Stimulated activated CD4-positive, alpha-beta T cell treated with anti-CD3 and anti-CD28 coated beads, Interleukin-1b, Interleukin-23, amount 100 ng/mL, for 4 hours (primary cell): Measurements from ENCODE around the gene NYNRIN.
"Not testable (repeated sequence)": the region's sequence is repeated elsewhere in the genome, so short reads cannot be mapped to it uniquely, and the experiment has no call there.

Source experiments
- DNase-seq, 2 donors: peaks; one replicate each; pipeline ENCODE4 v3.0.0-alpha.2; 2020; ENCODE audit warnings: low read depth in 2 of 2

Gene NYNRIN

DNA sequence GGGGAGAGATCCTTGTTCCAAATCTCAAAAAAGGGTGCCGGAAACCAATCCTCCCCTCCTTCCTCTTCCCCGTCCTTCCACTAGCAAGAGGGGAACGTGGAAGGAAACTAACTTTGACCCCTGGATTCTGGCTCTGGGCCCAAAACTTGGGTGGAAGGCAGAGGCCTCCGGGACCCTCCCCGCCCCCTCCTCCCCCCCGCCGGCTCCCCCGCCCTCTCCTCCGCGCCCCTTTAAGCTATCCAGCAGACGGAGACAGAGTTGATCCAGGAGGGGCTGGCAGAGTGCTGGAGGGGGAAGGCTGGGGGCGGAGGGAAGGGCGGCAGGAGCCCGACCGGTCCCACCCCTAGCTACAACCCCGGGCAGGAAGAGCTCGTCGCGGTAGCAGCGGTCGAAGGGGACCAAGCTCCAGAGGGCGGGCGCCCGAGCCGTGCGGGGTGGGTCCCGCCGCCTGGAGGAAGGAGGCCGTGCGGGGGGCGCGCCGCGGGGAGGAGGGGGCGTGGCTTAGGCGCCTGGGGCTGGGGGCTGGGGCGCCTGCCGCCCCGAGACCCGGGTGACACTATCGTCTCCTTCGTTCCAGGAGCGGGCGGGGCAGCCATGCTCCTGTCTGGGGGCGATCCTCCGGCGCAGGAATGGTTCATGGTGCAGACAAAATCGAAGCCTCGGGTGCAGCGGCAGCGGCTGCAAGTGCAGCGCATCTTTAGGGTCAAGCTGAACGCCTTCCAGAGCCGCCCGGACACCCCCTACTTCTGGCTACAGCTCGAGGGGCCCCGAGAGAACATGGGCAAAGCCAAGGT is at the start of gene NYNRIN:
Gene NYNRIN, plus strand, starts transcription at position 351 of the 794 bp plus-strand sequence. Its CDS starts 244 bp downstream, at position 595.
- peak in 1 of 2 donors; percentile 14 for DNase-seq

DNA sequence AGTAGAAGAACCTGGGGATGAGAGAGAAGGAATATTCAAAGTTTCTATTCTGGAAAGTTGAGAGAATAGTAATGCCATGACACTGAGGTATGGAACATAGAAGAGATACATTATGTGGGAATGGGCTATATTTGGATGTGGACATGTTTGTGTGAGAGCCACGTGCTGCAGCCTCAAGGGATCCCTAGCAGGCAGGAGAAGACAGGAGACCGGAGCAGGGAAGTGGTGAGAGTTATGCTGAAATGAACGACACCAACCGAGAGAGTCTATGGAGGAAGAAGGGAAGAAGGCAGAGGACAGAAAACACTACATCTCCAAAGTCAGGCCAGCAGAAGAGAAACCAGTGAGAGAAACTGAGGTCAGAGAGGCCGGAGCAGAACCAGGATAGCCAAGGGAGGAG is 49.1 kb upstream of the NYNRIN start:
- no peak for DNase-seq

DNA sequence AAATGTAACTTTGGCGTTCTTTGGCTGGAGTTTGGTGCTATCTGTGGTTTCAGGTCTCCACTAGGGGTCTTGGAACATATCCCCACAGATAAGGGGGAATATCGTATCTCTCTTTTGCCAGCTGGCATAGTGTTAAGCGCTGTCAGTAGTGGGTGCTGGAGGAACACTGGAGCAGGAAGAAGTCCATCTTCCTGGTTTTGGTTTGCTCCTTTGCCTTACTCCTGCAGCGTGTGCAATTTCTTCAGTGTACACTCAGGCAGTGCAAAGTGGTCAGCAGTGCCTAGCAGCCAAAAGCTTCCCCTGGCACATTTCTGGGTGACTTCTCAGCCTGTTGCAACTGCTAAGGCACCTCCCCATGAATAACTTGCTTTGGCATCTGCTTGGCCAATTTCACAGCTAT is 47.3 kb upstream of the NYNRIN start:
- DNase-seq, result no peak

DNA sequence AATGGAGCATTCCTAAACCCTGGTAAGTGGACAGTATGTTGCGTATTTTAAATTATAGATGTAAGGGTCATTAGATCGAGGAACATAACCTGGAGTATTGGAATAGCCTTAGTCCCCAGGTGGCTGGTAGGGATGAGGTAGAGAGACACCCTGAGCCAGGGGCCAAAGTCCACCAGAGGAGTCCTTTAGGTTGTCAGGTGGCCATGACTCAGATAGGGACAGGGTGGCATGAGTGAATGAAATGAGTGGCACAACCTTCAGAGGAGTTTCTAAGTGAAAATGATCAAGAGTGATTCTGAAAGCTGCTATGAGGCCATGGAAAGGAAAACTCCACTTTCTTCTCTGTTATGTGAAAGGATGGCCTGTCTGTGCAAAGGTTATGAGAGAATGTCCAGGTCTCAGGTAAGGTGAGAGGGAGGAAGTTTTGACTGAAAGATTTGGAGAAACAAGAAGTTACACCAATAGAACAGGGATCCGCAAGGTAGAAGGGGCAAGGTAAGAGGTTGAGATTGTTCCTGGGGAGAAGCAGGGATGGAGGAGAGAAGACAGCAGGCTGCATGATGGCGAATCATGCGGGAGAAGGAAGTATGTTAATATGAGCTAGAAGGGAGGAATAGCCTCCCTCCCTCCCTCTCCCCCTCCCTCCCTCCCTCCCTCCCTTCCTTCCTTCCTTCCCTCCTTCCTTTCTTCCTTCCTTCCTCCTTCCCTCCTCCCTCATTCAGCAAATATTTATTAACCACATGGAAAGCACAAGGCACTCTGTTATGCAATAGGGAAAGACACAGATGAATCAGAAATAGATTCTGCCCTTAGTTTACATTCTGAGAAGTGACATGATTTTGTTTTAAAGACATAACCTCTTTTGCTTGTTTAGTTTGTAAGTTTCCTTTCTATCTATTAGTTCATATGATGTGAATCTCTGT is 45.0 kb upstream of the NYNRIN start:
- DNase-seq, result no peak

DNA sequence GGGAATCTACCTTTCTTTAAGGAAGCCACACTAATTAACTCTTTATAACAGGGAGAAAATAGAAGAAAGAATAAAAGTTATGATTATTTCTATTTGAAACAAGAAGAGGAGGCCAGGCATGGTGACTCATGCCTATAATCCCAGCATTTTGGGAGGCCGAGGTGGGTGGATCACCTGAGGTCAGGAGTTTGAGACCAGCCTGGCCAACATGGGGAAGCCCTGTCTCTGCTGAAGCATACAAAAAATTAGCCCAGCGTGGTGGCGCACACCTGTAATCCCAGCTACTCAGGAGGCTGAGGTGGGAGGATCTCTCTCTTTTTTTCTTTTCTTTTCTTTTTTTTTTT is 44.3 kb upstream of the NYNRIN start:
- not testable (repeated sequence) for DNase-seq

DNA sequence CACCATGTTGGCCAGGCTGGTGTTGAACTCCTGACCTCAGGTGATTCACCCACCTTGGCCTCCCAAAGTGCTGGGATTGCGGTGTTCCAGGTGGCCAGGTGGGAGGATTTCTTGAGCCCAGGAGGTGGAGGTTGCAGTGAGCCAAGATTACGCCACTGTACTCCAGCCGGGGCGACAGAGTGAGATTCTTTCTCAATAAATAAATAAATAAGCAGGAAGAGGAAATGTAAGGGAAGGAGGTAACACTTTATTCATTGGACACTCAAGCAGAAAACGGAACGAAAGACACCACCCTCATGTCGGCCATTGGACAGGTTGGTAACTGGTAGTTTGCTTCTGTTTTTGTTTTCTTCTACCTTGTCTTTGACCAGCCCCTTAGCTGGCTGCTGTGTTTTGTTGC is 43.8 kb upstream of the NYNRIN start:
- DNase-seq, result no peak

DNA sequence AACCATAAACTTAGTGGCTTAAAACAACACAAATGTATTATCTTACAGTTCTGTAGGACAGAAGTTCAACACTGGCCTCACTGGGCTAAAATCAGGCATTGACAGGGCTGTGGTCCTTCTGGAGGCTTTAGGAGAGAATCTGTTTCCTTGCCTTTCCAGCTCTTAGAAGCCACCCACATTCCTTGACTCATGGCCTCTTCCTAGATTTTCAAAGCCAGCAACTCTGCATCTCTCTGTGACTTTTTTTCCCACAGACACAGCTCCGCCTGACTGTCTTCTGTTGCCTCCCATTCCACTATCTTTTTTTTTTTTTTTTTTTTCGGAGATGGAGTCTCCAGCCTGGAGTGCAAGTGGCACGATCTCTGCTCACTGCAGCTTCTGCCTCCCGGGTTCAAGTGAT is 42.6 kb upstream of the NYNRIN start:
- DNase-seq, result no peak

DNA sequence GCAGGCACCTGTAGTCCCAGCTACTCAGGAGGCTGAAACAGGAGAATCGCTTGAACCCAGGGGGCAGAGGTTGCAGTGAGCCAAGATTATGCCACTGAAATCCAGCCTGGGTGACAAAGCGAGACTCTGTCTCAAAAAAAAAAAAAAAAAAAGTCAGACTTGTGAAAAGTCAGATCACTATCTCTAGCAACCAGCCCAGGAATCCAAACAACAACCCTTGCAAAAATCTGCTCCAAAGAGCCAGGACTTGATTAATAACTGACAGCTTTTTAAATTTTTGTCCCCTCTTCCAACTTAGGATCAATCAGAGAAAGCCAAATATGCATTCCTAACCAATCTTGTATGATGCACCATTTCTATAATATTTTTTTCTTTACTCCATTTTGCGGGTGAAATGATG is 38.5 kb upstream of the NYNRIN start:
- no peak for DNase-seq

DNA sequence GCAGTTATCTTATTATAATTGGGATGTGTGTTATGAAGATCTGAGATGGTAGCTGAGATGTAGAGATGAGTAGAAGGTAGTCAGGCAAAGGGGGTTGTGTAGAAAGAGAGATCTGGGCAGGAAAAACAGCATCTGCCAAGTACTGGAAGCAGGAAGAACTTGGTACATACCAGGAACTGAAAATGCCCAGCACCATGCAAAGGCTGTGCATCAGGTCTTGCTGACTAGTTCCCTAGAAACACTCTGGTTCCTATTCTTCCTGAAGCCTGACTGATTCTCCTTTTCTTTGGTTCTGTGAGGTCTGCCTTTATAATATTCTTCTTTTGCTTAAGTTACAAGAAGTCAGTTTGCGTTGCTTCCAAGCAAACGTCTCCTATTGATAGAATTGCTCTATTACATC is 37.5 kb upstream of the NYNRIN start:
- no peak for DNase-seq

DNA sequence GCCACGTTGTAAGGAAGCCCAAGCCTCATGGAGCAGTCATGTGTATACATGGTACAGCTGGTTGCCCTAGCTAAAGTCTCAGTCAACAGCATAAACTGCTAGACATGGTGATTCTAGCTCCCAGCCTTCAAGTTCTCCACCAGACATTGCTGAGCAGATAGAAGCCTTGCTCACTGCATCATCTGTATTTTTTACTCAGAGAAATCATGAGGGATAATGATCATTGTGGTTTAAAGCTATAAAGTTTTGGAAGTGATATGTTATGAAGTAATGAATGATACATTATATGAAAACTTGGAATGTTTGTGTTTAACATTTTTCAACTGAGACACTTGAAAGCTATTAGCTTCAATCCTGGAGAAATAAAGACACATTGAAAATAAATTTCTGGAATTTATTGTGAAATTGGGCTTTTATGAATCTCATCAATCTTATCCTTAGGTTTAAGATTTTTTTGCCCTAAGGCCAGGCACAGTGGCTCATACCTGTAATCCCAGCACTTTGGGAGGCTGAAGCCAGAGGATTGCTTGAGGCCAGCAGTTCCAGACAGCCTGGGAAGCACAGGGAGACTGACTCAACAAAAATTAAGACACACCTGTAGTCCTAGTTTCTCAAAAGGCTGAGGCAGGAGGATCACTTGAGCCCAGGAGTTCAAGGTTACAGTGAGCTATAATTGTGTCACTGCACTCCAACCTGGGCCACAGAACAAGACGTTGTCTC is 36.4 kb upstream of the NYNRIN start:
- no peak for DNase-seq

DNA sequence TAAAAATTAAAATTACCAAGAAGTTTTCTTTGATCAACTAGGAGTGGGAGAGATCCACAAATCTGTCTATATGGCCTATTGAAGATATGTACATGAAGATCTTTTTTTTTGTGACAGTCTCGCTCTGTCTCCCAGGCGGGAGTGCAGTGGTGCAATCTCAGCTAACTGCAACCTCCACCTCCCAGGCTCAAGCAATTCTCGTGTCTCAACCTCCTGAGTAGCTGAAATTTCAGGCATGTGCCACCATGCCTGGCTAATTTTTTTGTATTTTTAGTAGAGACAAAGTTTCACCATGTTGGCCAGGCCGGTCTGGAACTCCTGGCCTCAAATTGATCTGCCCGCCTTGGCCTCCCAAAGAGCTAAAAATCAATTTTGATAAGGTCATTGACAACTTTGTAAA is 35.4 kb upstream of the NYNRIN start:
- DNase-seq, result no peak

DNA sequence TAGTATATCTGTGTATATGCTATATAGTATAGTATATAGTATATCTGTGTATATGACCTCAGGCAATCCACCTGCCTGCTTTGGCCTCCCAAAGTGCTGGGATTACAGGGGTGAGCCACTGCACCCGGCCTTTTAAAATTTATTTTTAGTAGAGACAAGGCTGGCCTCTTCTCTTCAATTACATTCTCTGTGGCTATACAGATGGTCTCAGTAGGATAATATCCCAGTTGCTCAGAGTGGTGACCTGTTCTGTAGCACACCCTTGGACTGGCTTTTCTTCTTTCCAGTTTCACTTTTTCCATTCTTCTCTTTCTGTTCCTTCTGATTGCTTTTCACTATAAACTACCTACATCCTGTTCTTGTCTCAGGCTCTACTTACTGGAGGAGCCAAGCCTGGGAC is 34.0 kb upstream of the NYNRIN start:
- DNase-seq, result no peak

DNA sequence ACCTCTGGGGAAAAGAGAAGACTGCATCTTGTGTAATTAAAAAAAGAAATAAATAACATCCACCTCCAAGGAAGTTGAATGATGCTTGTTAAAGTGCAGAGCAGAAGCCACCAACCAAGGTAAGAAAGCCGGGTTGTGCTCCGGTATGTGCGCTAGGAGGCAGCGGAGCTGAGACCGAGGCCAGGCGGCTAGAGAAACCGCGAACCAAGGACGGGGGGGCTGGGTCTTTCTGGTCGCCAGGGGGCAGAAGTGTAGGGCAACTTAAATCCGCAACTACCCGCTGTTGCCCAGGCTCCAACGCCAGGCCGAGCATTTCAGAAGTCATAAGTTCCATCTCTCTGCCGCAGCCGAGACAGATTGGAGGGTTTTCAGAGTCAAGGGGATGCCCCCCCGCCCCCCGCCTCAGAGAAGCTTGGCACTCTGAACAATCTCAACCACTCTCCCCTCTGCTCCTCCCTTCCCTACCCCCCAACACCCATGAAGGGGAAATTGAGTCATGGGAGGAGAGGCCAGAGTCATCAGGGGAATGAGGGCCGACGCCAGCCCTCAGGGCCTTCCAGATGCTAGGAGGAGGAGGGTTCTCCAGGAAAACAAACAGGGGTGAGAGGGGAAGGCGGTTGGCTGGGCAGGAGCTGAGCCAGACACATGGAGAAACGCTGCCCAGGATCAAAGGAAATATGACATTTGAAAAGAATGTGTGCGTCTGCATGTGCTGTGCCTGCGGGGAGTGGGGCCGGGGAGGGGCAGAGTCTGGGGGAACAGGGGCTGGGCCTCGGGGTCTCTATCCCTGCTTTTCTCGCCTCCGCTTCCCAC is 33.0 kb upstream of the NYNRIN start:
- DNase-seq, result peak; percentile 50 to 57

DNA sequence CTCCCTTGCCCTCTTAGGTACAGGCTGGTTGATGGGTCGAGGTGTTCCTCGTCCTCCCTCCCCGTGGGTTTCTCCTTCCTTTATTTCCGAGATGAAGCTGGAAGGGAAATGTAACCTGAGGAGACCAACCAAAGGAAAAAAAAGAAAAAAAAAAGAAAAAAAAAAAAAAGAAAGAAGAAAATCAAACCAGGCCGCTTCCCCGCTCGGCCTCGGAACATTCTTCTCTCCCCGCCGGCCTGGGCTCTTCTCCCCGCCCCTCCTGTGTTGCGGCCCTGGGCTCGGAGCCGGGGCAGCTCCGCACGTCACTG is 32.4 kb upstream of the NYNRIN start:
- no peak for DNase-seq

DNA sequence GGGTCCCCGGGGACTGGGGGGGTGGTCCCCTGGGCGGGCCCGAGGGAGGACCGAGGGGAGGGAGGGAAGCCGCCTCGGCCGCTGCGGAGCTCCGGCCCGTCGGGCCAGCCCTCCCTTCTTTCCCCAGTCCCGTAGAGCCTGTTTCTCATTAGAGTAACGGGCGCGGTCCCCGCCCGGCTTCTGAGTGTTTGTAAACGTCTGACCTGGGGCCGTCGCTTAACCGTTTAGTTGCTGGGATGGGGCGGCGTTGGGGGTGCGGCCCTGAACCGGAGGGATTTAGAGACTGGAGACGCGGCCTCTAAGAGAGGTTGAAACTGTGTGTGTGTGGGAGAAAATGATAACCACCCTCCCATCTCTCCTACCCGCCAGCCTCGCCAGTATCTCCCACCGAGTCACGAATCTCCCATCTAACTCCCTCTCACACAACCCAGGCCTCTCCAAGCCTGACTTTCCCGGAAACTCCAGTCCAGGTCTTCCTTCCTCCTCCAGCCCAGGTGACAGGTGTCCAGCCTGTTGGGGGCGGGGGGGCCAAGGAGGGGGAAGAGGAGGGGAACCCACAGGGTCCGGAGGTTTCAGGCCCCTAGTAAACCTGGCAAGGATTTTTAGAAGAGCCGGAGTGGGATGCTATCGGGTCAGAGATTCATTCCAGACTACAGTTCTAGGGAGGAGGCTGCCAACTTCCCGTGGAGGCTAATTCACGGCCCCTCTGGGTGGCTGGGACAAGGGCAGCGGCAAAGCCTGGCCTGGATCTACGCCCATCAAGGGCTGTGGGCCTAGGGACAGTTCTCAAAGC is 31.9 kb upstream of the NYNRIN start:
- DNase-seq, result no peak

DNA sequence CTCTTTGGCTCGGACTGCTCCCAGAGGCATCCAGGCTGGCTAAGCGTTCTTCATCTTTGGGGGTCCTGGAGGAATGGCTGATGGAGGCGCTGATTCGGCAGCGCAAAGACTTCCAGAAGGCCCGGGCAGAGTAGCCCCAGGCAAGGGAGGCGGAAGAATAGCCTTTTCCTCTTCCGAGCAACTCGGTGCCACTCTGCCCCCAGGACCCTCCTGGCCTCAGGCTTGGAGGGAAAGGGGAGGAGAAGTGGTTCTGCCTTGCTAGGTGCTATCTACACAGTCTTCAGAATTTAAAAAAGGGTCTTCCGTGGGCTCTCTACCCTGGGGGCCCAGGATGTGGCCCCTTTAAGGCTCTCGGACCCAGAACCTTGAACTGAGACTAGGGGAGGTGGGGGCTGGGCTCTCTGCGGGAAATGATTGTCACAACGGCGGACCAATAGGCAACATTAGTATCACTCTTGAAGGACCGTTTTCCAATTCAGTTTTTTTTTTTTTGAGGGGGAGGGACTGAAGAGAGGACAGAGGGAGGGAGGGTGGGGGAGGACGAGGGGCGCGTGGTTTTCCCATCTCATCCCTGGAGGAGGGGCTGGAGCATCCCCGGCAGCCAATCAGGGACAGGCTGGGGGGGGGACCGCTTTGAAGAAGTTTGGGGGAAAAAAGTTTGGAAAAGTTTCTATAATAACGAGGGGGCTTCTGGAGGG is 31.1 kb upstream of the NYNRIN start, which contains the start of gene NFATC4:
Gene NFATC4, plus strand, starts transcription at position 671 of the 698 bp plus-strand sequence. CDS start 157 bp downstream, outside the sequence.
- no peak for DNase-seq

DNA sequence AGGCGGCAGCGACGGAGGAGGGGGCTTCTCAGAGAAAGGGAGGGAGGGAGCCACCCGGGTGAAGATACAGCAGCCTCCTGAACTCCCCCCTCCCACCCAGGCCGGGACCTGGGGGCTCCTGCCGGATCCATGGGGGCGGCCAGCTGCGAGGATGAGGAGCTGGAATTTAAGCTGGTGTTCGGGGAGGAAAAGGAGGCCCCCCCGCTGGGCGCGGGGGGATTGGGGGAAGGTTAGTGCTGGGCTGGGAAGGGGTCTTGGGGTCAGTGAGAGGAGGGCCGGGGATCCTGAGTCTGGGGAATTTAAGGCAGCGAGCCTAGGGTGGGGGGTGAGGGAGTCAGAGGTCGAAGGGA is 30.6 kb upstream of the NYNRIN start:
- DNase-seq, result no peak

DNA sequence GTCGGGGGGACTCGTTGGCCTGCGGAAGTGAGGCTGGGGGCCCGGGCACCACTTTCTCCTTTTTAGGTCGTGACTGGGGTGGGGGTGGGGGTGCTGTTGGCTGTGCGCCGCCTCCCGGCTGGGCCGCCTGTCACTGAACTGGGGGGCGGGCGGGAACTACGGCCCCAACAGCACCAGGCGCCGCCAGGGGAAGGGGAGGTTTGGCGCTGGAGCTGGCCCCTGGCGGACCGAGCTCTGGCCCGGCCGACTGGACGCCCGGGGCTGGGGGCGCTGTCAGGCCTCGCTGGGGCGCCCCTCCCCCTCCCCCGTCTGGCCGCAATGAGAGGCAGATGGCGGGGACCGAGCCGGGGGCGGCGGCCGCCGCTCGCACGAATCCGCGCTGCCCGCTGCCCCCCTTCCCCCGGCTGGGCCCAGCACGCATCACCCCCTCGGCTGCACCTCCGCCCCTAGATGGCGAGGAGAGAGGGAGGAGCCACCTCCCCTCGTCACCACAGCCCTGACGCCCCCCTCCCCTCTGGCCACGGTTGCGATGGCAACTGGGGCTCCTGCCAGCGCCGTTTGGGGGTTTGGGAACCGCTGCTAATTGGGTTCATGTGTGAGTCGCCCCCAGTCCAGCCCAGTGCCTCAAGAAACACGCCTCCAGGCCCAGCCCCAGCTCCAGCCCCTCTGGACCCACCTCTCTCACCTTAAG is 30.1 kb upstream of the NYNRIN start:
- no peak for DNase-seq

DNA sequence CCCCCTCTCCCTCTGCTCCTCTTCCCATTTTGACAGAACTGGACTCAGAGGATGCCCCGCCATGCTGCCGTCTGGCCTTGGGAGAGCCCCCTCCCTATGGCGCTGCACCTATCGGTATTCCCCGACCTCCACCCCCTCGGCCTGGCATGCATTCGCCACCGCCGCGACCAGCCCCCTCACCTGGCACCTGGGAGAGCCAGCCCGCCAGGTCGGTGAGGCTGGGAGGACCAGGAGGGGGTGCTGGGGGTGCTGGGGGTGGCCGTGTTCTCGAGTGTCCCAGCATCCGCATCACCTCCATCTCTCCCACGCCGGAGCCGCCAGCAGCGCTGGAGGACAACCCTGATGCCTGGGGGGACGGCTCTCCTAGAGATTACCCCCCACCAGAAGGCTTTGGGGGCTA is 29.3 kb upstream of the NYNRIN start:
- no peak for DNase-seq
